NB4 (cell line): Measurements from ENCODE around the gene TSFM.
A peak's percentile ranks its signal among the peaks of the same experiment; 100 is the strongest.

Experiments used
- DNase-seq: peaks from one replicate; pipeline ENCODE4 v3.0.0; 2010; ENCODE audit warnings: low read depth
- H3K4me3 ChIP-seq: one replicate; pipeline ENCODE4 v1.5.1; 2011; ENCODE audit warnings: mild to moderate bottlenecking, low read depth, low read length, moderate library complexity
- CTCF ChIP-seq: IDR thresholded peaks from one replicate; pipeline ENCODE4 v1.5.1; 2012; ENCODE audit warnings: low read depth, low read length
- MAX ChIP-seq: IDR thresholded peaks from 2 replicates; pipeline ENCODE4 v1.6.1; 2011; ENCODE audit warnings: low read depth, low read length
- MYC ChIP-seq: IDR thresholded peaks from 2 replicates; pipeline ENCODE4 v1.6.1; 2011; ENCODE audit warnings: low read depth, low read length
- POLR2A ChIP-seq: IDR thresholded peaks from 2 replicates; pipeline ENCODE4 v1.6.1; 2011; ENCODE audit warnings: mild to moderate bottlenecking; ENCODE audit not compliant: insufficient read length; ENCODE audit errors: extremely low read depth

Gene TSFM

GRCh38 chr12:57839996-57840395 lies 57.4 kb downstream of the TSFM start:
- DNase-seq: no peak
- no peak for TF ChIP-seq CTCF
- no peak for TF ChIP-seq MAX
- TF ChIP-seq MYC: no peak
- no peak for TF ChIP-seq POLR2A
- no peak overlapping the region for H3K4me3 ChIP-seq

GRCh38 chr12:57840726-57841125 lies 58.1 kb downstream of the TSFM start:
- DNase-seq: no peak
- TF ChIP-seq MYC (no peak), MAX (no peak), CTCF (no peak), POLR2A (no peak)
- H3K4me3 ChIP-seq: no peak overlapping the region

- TF ChIP-seq MYC (no peak), MAX (no peak), CTCF (no peak), POLR2A (no peak)
- H3K4me3 ChIP-seq: no peak overlapping the region
Observed at GRCh38 chr12:57841445-57841844, 58.9 kb downstream of the TSFM start.

GRCh38 chr12:57842342-57843294 lies 60.0 kb downstream of the TSFM start:
- no peak overlapping the region for H3K4me3 ChIP-seq
- peak; percentile 35 for DNase-seq
- TF ChIP-seq POLR2A (no peak), MYC (no peak), CTCF (no peak), MAX (no peak)

More at GRCh38 chr12:57841445-57841844, 58.9 kb downstream of the TSFM start:
- no peak for DNase-seq

- peak; percentile 76 for DNase-seq
- 0 out of 2 replicates have a peak, but pooled peaks have one; percentile 16 for TF ChIP-seq MAX
- no peak for TF ChIP-seq CTCF
- peak overlapping the region; percentile 78 for H3K4me3 ChIP-seq
Observed at GRCh38 chr12:57844709-57845477, 62.3 kb downstream of the TSFM start.
